K562 (cell line): ENCODE data around the gene DOCK8. TPM values are rescaled to one million over a fixed set of nuclear protein-coding genes. Genes with fewer than 3 reads are reported as not detected.
A peak's percentile ranks its signal among the peaks of the same experiment; 100 is the strongest.

Experiments used
- ATAC-seq: fragments of 200-7000 bp; cut with Tn5 transposase; 3 replicates; pipeline ENCODE4 v1.9.1; 2020; ENCODE audit warnings: moderate library complexity
- BruUV-seq: library from RNA; stranded (reverse); fragments of 400-500 nt; replicated peaks from 2 replicates; lab custom pipeline; 2021; lab: Mats Ljungman, UMichigan
- CTCF ChIA-PET: fragments of 300-600 bp; formaldehyde crosslinking; extraction: SDS; loops from one replicate; lab custom pipeline; 2021; ENCODE audit warnings: low intra/inter-chr PET ratio; lab: Yijun Ruan, JAX
- POLR2A ChIA-PET: fragments of 300-600, 350-650 bp; sonication (Branson Sonifier 250); formaldehyde crosslinking; extraction: SDS; loops from one replicate; lab custom pipeline; 2021; ENCODE audit warnings: antibody characterized with exemption, inconsistent platforms; lab: Yijun Ruan, JAX
- DNase-seq, 4 experiments: peaks; one replicate each; pipeline versions ENCODE4 v3.0.0 to v3.0.0-alpha.2; 2011 to 2018; ENCODE audit warnings: low spot score in 3 of 4, mixed read lengths in 3 of 4; ENCODE audit errors: extremely low read depth in 1 of 4
- FAIRE-seq: peaks from 2 replicates; lab custom pipeline; 2011; peaks lifted over from hg19 to GRCh38; lab: Jason Lieb, UNC
- H2AFZ ChIP-seq: 2 replicates; pipeline ENCODE4 v1.6.0; 2011; ENCODE audit warnings: low read depth, low read length, control low read depth, inconsistent platforms
- H3K27ac ChIP-seq: fragments of 200-600 bp; 3 replicates; pipeline ENCODE4 v1.8.0; 2011; ENCODE audit warnings: low read depth, mild to moderate bottlenecking, control low read depth, inconsistent platforms, low read length, moderate library complexity, mixed read lengths; ENCODE audit errors: extremely low read depth
- H3K27me3 ChIP-seq, 2 experiments: fragments of 300-600 bp in 1 of 2; 2 replicates in 1 of 2; 3 replicates in 1 of 2; pipeline versions ENCODE4 v1.6.0 to v1.8.0; 2011; ENCODE audit warnings: inconsistent platforms in 2 of 2, low read length in 2 of 2, mild to moderate bottlenecking in 1 of 2, mixed read lengths in 1 of 2, moderate library complexity in 1 of 2; ENCODE audit not compliant: control insufficient read depth in 2 of 2, insufficient read depth in 2 of 2
- H3K36me3 ChIP-seq: fragments of 300-600 bp; 3 replicates; pipeline ENCODE4 v1.8.0; 2011; ENCODE audit warnings: mild to moderate bottlenecking, low read length, inconsistent platforms; ENCODE audit not compliant: control insufficient read depth, insufficient read depth
- H3K4me1 ChIP-seq, 2 experiments: fragments of 200-600 bp in 1 of 2; replicated peaks in 1 of 2; 2 replicates in 1 of 2; 3 replicates in 1 of 2; pipeline versions ENCODE4 v1.5.1 to v1.8.0; 2011; ENCODE audit warnings: inconsistent platforms in 2 of 2, low read length in 2 of 2, mild to moderate bottlenecking in 1 of 2, mixed read lengths in 1 of 2, moderate library complexity in 1 of 2; ENCODE audit not compliant: control insufficient read depth in 2 of 2, insufficient read depth in 2 of 2
- H3K4me2 ChIP-seq: 2 replicates; pipeline ENCODE4 v1.6.1; 2011; ENCODE audit warnings: low read length, control low read depth, inconsistent platforms, mixed read lengths; ENCODE audit not compliant: insufficient read depth
- H3K4me3 ChIP-seq: fragments of 200-600 bp; sonication (generic), shearing (Covaris generic); 2 replicates; pipeline ENCODE4 v1.5.1; 2016; ENCODE audit warnings: control low read depth, inconsistent platforms
- H3K79me2 ChIP-seq: fragments of 200-600 bp; 3 replicates; pipeline ENCODE4 v1.8.0; 2011; ENCODE audit warnings: low read length, inconsistent platforms; ENCODE audit not compliant: control insufficient read depth, insufficient read depth
- H3K9ac ChIP-seq, 2 experiments: 2 replicates each; pipeline versions ENCODE4 v1.6.0 to v1.6.1; 2011; ENCODE audit warnings: low read depth in 2 of 2, low read length in 2 of 2, control low read depth in 1 of 2, inconsistent platforms in 1 of 2, mild to moderate bottlenecking in 1 of 2, mixed read lengths in 1 of 2; ENCODE audit not compliant: insufficient read depth in 1 of 2
- H3K9me1 ChIP-seq: one replicate; pipeline ENCODE4 v1.6.0; 2011; ENCODE audit warnings: inconsistent platforms, mild to moderate bottlenecking, low read length, moderate library complexity; ENCODE audit not compliant: control insufficient read depth, insufficient read depth
- H3K9me3 ChIP-seq: replicated peaks from 2 replicates; pipeline ENCODE4 v1.5.1; 2011; ENCODE audit warnings: low read depth, low read length, inconsistent platforms; ENCODE audit not compliant: control insufficient read depth, insufficient read depth
- H4K20me1 ChIP-seq: replicated peaks from 2 replicates; pipeline ENCODE4 v1.6.1; 2011; ENCODE audit warnings: low read length, inconsistent platforms, mixed read lengths; ENCODE audit not compliant: control insufficient read depth, insufficient read depth
- BRD9 ChIP-seq: fragments of 450-650 bp; IDR thresholded peaks from 2 replicates; pipeline ENCODE4 v1.6.1; 2018; ENCODE audit warnings: low read depth; ENCODE audit not compliant: partially characterized antibody
- ETV6 ChIP-seq, 3 experiments: fragments of 150-350 bp in 1 of 3; sonication (generic) in 1 of 3; formaldehyde crosslinking in 1 of 3; IDR thresholded peaks; 2 replicates each; pipeline versions ENCODE4 v1.6.1 to v1.8.0; 2014 to 2022; ENCODE audit warnings: borderline replicate concordance in 2 of 3, low read depth in 2 of 3, antibody characterized with exemption in 1 of 3, low read length in 1 of 3, mild to moderate bottlenecking in 1 of 3, missing genetic modification reagents in 1 of 3
- JUNB ChIP-seq: fragments of 450-650 bp; formaldehyde crosslinking; conservative IDR thresholded peaks from 2 replicates; pipeline ENCODE4 v1.4.0; 2020; ENCODE audit warnings: mild to moderate bottlenecking
- KDM5B ChIP-seq: fragments of 200-600 bp; sonication (generic); IDR thresholded peaks from 2 replicates; pipeline ENCODE4 v1.6.1; 2012; ENCODE audit warnings: low read depth, mild to moderate bottlenecking, moderate library complexity, low read length, control low read depth, inconsistent platforms; ENCODE audit not compliant: insufficient replicate concordance
- KLF10 ChIP-seq: fragments of 250-450 bp; sonication (Bioruptor Pico); IDR thresholded peaks from 2 replicates; pipeline ENCODE4 v1.6.1; 2021; ENCODE audit warnings: matching md5 sums
- SIX5 ChIP-seq, 2 experiments: IDR thresholded peaks; 2 replicates each; pipeline ENCODE4 v1.6.1; 2011; ENCODE audit warnings: low read length in 2 of 2, borderline replicate concordance in 1 of 2, low read depth in 1 of 2, mild to moderate bottlenecking in 1 of 2, moderate library complexity in 1 of 2; ENCODE audit not compliant: insufficient read depth in 1 of 2
- SMARCC2 ChIP-seq: fragments of 450-650 bp; IDR thresholded peaks from 2 replicates; pipeline ENCODE4 v1.6.1; 2017; ENCODE audit warnings: antibody characterized with exemption, moderate library complexity, mild to moderate bottlenecking, low read depth
- ZKSCAN3 ChIP-seq: fragments of 250-450 bp; sonication (Bioruptor Pico); IDR thresholded peaks from 2 replicates; pipeline ENCODE4 v1.4.0; 2020
- WGBS: fragments of 100-300 bp; shearing (Covaris generic); methylation state at CpG from one replicate; pipeline ENCODE4 v1.1.6; 2016; ENCODE audit warnings: low coverage, mixed read lengths; ENCODE audit not compliant: insufficient coverage; ENCODE audit errors: missing lambda C conversion rate; 5-methylcytosine and 5-hydroxymethylcytosine counted together
- in situ Hi-C: fragments of 300-500 bp; cut with MboI; formaldehyde crosslinking; loops from 4 replicates; pipeline ENCODE4 v1.15.0; 2018; ENCODE audit warnings: inconsistent platforms, mixed read lengths
- intact Hi-C: fragments of 100-400 bp; cut with micrococcal nuclease; formaldehyde crosslinking; loops from 2 replicates; pipeline ENCODE4 v1.14.2; 2022
- polyA plus RNA-seq, 8 experiments: library from polyadenylated mRNA; depleted of rRNA in 4 of 8; stranded (reverse) in 5 of 8; unstranded in 3 of 8; fragments of >200 nt; fragmentation: Nextera tagmentation in 2 of 8; fragmentation: Illumina TruSeq in 1 of 8; extraction: Ambion mirVana in 2 of 8; extraction: Trizol in 1 of 8; gene quantifications; 2 replicates each; pipeline versions ENCODE4 v1.2.1 to v1.2.3, GENCODE V29; 2011 to 2014; ENCODE audit warnings: inconsistent platforms in 1 of 8, missing spikeins in 1 of 8
- total RNA-seq, 7 experiments: library from RNA; depleted of rRNA in 6 of 7; stranded (reverse); fragments of >200 nt in 6 of 7; fragmentation: Illumina TruSeq in 2 of 7; extraction: Trizol in 2 of 7; gene quantifications; 2 replicates each; pipeline versions ENCODE4 v1.2.1 to v1.2.3, GENCODE V29; 2011 to 2021; ENCODE audit warnings: low replicate concordance in 1 of 7
- TF ChIP-seq, protein P1 (sequence below): fragments of 250-450 bp; sonication (Bioruptor Pico); IDR thresholded peaks from 2 replicates; pipeline ENCODE4 v1.8.0; 2021; ENCODE audit warnings: borderline replicate concordance, mild to moderate bottlenecking, moderate library complexity; ENCODE audit not compliant: poor library complexity, severe bottlenecking

The DOCK8 gene
- total and polyA plus RNA-seq, 9 of the 15 experiments (the other 6 are each of a cell fraction or from before 2014, with no cell fraction given) = 14.4 to 53.8 (median 25.1) TPM

DNA sequence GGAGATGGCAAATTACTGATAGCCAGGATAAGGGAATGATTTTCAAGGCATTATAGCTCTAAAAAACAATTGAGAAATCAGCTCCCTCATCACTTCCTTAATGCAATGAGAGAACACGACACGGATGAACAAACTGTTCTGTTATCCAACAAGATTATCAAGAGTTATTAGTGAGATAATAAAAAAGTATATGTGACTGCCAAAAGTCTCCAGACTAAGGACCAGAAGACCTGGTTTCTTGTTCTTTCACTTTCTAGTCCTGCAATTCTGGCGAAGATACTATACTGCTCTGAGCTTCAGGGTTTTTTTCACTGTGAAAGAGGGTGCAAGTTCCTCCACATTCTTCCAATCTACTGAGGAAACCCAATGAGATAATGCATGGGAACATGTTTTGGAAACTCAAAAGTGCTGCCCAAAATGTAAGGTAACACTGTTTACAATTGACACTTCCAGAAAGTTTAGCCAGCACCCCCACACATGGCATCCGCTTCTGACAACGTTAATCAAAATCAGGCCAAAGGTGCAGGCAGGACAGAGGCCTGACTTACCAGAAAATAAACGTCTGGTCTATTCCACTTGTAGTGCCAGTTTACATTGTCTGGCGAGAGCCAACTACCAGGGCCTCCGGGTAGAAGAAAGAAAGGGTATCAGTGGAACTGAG lies 254.2 kb downstream of the DOCK8 start:
- H3K4me2 ChIP-seq = no peak overlapping the region
- no peak overlapping the region for H3K9ac ChIP-seq
- POLR2A ChIA-PET = no interaction called here
- H3K27me3 ChIP-seq = no peaks in the 10 kb centered on the region
- FAIRE-seq (no peak), DNase-seq (no peak)
- peaks cover 4% of the 10 kb centered on the region; the same call in 1 of the 3 replicates for H3K79me2 ChIP-seq
- CTCF ChIA-PET = no interaction called here
- no peaks in the 10 kb centered on the region for H3K9me3 ChIP-seq
- no peak overlapping the region for H3K27ac ChIP-seq
- H3K36me3 ChIP-seq = peaks cover 15% of the 10 kb centered on the region; the same call in 2 of the 3 replicates
- no TSS peak for BruUV-seq
- peaks cover 3% of the 10 kb centered on the region for H3K9me1 ChIP-seq
- no peaks in the 10 kb centered on the region for H4K20me1 ChIP-seq
- H2AFZ ChIP-seq = peak overlapping the region; percentile 29
- intact Hi-C loops = no loop called here
- TF ChIP-seq JUNB (CRISPR knock-in tag) (no peak), KLF10 (no peak), SMARCC2 (no peak), KDM5B (no peak), BRD9 (no peak), SIX5 (IDR thresholded peaks at IDR 0.05; ENCODE audit: borderline replicate concordance in 1 of 2, insufficient read depth in 1 of 2, low read depth in 1 of 2, low read length in 2 of 2) (no peak), ETV6 (IDR thresholded peaks at IDR 0.05; ENCODE audit: borderline replicate concordance in 1 of 2, low read depth in 2 of 2, low read length in 1 of 2) (no peak), ETV6 (CRISPR knock-in tag; IDR thresholded peaks at IDR 0.05; ENCODE audit: borderline replicate concordance) (no peak), ZKSCAN3 (CRISPR knock-in tag) (no peak)
- TF ChIP-seq, protein P1, sequence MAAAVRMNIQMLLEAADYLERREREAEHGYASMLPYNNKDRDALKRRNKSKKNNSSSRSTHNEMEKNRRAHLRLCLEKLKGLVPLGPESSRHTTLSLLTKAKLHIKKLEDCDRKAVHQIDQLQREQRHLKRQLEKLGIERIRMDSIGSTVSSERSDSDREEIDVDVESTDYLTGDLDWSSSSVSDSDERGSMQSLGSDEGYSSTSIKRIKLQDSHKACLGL (CRISPR knock-in tag) = no peak
- TF ChIP-seq, all 486 proteins: peak for 0
- no peak for ATAC-seq
- 42% methylated on average over 5 of the region's 8 CpGs for WGBS
- Histone ChIP-seq H3K4me1 (peaks cover 11 to 13% of the 10 kb centered on the region in 2 experiments; a peak in 4 of 5 replicates), H3K4me3 (no peak overlapping the region)
- in situ Hi-C loops = no loop called here
